Spinal cord (tissue), 10 donors: Measurements from ENCODE around the gene TPX2. TPM values are rescaled to one million over a fixed set of nuclear protein-coding genes. Genes with fewer than 3 reads are reported as not detected.

Experiments
- DNase-seq, 6 donors: peaks; one replicate each; pipeline versions ENCODE4 v3.0.0 to v3.0.0-alpha.2; 2013 to 2015; ENCODE audit warnings: low spot score in 6 of 6, low read depth in 4 of 6
- H3K27ac ChIP-seq: one replicate; pipeline ENCODE4 v1.5.1; 2013; ENCODE audit warnings: low read depth, low read length, control low read depth
- H3K27me3 ChIP-seq: one replicate; pipeline ENCODE4 v1.6.1; 2013; ENCODE audit warnings: low read length; ENCODE audit not compliant: control insufficient read depth, insufficient read depth
- H3K36me3 ChIP-seq: one replicate; pipeline ENCODE4 v1.6.1; 2013; ENCODE audit warnings: low read length; ENCODE audit not compliant: control insufficient read depth, insufficient read depth
- H3K4me1 ChIP-seq: one replicate; pipeline ENCODE4 v1.6.1; 2013; ENCODE audit warnings: low read length; ENCODE audit not compliant: control insufficient read depth, insufficient read depth
- H3K4me3 ChIP-seq: one replicate; pipeline ENCODE4 v1.5.1; 2013; ENCODE audit warnings: low read depth, low read length, control low read depth
- H3K9me3 ChIP-seq: one replicate; pipeline ENCODE4 v1.6.1; 2013; ENCODE audit warnings: low read length; ENCODE audit not compliant: control insufficient read depth, insufficient read depth
- WGBS: methylation state at CpG from one replicate; pipeline ENCODE4 v1.1.5; 2013; ENCODE audit warnings: missing lambda C conversion rate; ENCODE audit not compliant: insufficient coverage; 5-methylcytosine and 5-hydroxymethylcytosine counted together
- polyA plus RNA-seq, 2 donors: library from polyadenylated mRNA; unstranded; fragments of 120-200 nt; gene quantifications; one replicate each; pipeline ENCODE4 v1.2.1, GENCODE V29; 2013; ENCODE audit not compliant: insufficient read length in 2 of 2
- total RNA-seq, 2 donors: library from RNA; depleted of rRNA in 1 of 2; stranded (reverse); fragments of 120-200 nt in 1 of 2; fragments of >200 nt in 1 of 2; gene quantifications; one replicate each; pipeline versions ENCODE4 v1.2.3 to v1.2.4, GENCODE V29; 2013 to 2014
- donor health status: healthy.

The TPX2 gene
- total and polyA plus RNA-seq, 4 donors = 14.4 to 31.8 (median 27.5) TPM

- Histone ChIP-seq H3K4me1 (peaks cover 3% of the 10 kb centered on the region), H3K4me3 (no peak overlapping the region), H3K9me3 (no peaks in the 10 kb centered on the region), H3K36me3 (peaks cover 15% of the 10 kb centered on the region), H3K27me3 (no peaks in the 10 kb centered on the region), H3K27ac (peak overlapping the region; percentile 67)
- WGBS = 93% methylated on average over 2 of the region's 6 CpGs
- peak in 1 of 6 donors; percentile 45 for DNase-seq
These were observed 40.0 kb upstream of the TPX2 start for GRCh38 chr20:31698803-31699718.

DNA sequence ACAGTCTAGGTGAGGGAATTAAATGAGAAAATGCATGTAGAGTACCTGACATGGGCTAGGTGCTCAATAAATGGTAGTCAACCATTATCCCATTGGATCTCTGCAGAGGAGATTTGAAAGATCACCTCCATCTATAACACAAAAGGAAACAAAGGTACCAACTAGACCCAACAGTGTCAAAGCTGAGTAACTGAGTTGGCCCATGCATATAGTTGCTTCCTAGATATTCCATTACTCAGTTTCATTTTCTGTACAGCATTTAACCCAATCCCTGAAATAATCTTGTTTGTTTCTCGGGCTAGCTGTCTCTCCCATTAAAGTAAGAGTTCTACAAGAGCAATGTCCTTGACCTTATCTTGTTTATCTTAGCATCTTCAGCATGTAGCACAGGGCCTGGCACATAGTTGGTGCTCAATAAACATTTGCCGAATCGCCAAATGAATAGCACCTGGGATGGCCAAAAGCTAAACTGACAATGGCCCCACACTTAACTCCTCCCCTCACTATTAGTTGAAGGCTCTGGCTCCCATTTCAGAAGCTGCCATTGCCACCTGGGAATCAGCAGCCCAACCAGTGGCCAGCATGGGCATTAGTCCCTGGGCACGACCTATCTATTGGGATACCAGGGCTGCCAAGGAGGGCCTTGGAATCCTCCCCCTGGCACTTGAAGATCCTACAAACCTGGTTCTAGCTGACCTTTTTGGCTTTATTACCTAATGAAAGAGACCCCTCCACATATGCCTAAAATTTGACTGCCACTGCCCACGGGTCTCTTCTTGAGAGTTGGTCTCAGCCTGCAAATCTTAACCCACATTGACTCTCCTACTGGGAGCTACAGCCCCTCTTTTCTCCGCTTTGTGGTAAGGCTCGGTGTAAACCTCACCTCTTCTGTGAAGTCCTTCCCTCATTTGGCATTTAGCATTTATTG, 39.0 kb upstream of the TPX2 start:
- no peaks in the 10 kb centered on the region for H3K27me3 ChIP-seq
- no peak for DNase-seq
- no peaks in the 10 kb centered on the region for H3K4me1 ChIP-seq
- 98% methylated on average over 5 of the region's 7 CpGs for WGBS
- H3K27ac ChIP-seq = peak overlapping the region; percentile 54
- no peak overlapping the region for H3K4me3 ChIP-seq
- H3K9me3 ChIP-seq = no peaks in the 10 kb centered on the region
- peaks cover 13% of the 10 kb centered on the region for H3K36me3 ChIP-seq

GRCh38 chr20:31700747-31701146, 38.3 kb upstream of the TPX2 start:
- Histone ChIP-seq H3K27ac (no peak overlapping the region), H3K4me3 (no peak overlapping the region), H3K27me3 (no peaks in the 10 kb centered on the region), H3K36me3 (peaks cover 13% of the 10 kb centered on the region), H3K9me3 (no peaks in the 10 kb centered on the region), H3K4me1 (no peaks in the 10 kb centered on the region)
- 79% methylated on average over 2 of the region's 5 CpGs for WGBS
- DNase-seq = no peak

- Histone ChIP-seq H3K27ac (no peak overlapping the region), H3K36me3 (peaks cover 13% of the 10 kb centered on the region), H3K9me3 (no peaks in the 10 kb centered on the region), H3K27me3 (no peaks in the 10 kb centered on the region), H3K4me1 (no peaks in the 10 kb centered on the region), H3K4me3 (no peak overlapping the region)
- no CpG with 5 or more reads among the region's 1 CpG for WGBS
- DNase-seq = no peak
These were observed 37.5 kb upstream of the TPX2 start for GRCh38 chr20:31701591-31701990.

GRCh38 chr20:31704225-31705119, 34.6 kb upstream of the TPX2 start:
- H3K36me3 ChIP-seq = peaks cover 36% of the 10 kb centered on the region
- H3K9me3 ChIP-seq = no peaks in the 10 kb centered on the region
- WGBS = 94% methylated on average over 3 of the region's 11 CpGs
- peak overlapping the region; percentile 67 for H3K27ac ChIP-seq
- H3K4me1 ChIP-seq = peaks cover 7% of the 10 kb centered on the region
- peak in 1 of 6 donors; percentile 13 for DNase-seq
- H3K27me3 ChIP-seq = no peaks in the 10 kb centered on the region
- H3K4me3 ChIP-seq = no peak overlapping the region

GRCh38 chr20:31705191-31705590, 33.9 kb upstream of the TPX2 start:
- peak overlapping the region; percentile 67 for H3K27ac ChIP-seq
- peaks cover 7% of the 10 kb centered on the region for H3K4me1 ChIP-seq

DNA sequence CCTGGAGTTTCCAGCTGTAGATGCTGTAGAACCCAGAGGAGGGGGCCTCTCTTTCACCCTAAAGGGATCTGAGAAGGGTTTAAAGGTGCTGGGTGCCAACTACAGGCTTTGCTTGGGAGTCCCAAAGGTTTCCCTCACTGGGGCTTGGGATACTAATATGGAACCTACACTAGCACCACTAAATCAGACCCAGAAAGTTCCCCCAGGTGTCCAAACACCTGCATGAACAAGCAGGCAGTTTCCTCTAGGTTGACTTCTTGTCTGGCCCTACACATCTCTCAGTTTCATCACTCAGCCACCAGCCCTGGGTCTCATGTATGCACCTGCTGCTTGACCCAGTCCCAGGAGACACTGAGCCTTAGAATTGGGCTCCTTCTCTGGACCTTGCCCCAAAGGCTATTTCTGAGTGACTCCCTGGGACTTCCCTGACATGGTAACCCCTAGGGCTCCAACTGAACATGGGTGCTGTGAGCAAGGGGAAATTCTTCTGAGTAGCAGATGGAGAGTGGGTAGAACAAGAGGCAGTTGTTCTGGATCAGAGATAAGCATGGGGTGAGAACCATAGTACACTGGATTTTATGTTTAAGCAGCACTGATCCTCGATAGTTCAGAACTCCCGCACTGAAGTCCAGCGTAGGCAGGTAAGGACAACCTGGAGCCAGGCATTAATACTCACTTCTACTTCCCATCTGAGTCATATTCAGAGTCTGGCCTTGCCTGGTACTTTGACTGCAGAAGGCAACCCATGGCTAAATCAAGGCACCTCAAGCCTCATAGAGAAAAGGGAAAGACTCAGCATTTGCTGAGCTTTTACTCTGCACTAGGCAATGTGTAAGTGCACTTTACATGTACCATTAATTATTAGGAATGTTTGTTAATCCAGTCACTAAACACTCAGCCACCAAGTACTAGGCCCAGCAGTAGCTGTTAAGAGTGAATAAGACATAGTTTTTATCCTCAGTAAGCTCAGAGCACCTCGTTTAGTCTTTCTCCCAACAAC, 33.2 kb upstream of the TPX2 start:
- H3K4me1 ChIP-seq = peaks cover 11% of the 10 kb centered on the region
- WGBS = 86% methylated on average over 1 of the region's 4 CpGs
- no peaks in the 10 kb centered on the region for H3K9me3 ChIP-seq
- no peaks in the 10 kb centered on the region for H3K27me3 ChIP-seq
- H3K4me3 ChIP-seq = no peak overlapping the region
- peak overlapping the region; percentile 21 for H3K27ac ChIP-seq
- no peak for DNase-seq
- peaks cover 39% of the 10 kb centered on the region for H3K36me3 ChIP-seq

More at GRCh38 chr20:31705191-31705590, 33.9 kb upstream of the TPX2 start:
- H3K36me3 ChIP-seq = peaks cover 36% of the 10 kb centered on the region
- H3K9me3 ChIP-seq = no peaks in the 10 kb centered on the region
- H3K27me3 ChIP-seq = no peaks in the 10 kb centered on the region
- H3K4me3 ChIP-seq = no peak overlapping the region
- DNase-seq = no peak

GRCh38 chr20:31706607-31707257, 32.4 kb upstream of the TPX2 start:
- DNase-seq = no peak
- peaks cover 38% of the 10 kb centered on the region for H3K36me3 ChIP-seq
- WGBS = 100% methylated on average over 1 of the region's 2 CpGs

More at GRCh38 chr20:31706607-31707257, 32.4 kb upstream of the TPX2 start:
- Histone ChIP-seq H3K4me1 (peaks cover 11% of the 10 kb centered on the region), H3K27me3 (no peaks in the 10 kb centered on the region), H3K27ac (peak overlapping the region; percentile 21), H3K9me3 (no peaks in the 10 kb centered on the region), H3K4me3 (no peak overlapping the region)
